Vagina (tissue), 2 donors: ENCODE results near the gene HNRNPA2B1. TPM values are rescaled to one million over a fixed set of nuclear protein-coding genes. Genes with fewer than 3 reads are reported as not detected.

Experiments used
- DNase-seq, 2 donors: peaks; one replicate each; pipeline ENCODE4 v3.0.0-alpha.2; 2017; ENCODE audit errors: extremely low spot score in 2 of 2
- H3K27ac ChIP-seq: fragments of 200-600 bp; sonication (generic); one replicate; pipeline ENCODE4 v1.5.1; 2019
- H3K27me3 ChIP-seq: fragments of 200-600 bp; sonication (generic); one replicate; pipeline ENCODE4 v1.5.1; 2019
- H3K36me3 ChIP-seq, 2 donors: fragments of 200-600 bp; sonication (generic); one replicate each; pipeline ENCODE4 v1.5.1; 2017 to 2019
- H3K4me1 ChIP-seq: fragments of 200-600 bp; sonication (generic); one replicate; pipeline ENCODE4 v1.5.1; 2019
- H3K4me3 ChIP-seq, 2 donors: fragments of 200-600 bp; sonication (generic); 1 replicate in 1 of 2; 2 replicates in 1 of 2; pipeline ENCODE4 v1.5.1; 2016 to 2019
- H3K9me3 ChIP-seq: fragments of 200-600 bp; sonication (generic); one replicate; pipeline ENCODE4 v1.5.1; 2019
- CTCF ChIP-seq, 3 experiments: fragments of 450-650 bp in 2 of 3; fragments of 200-600 bp in 1 of 3; sonication (generic) in 1 of 3; IDR thresholded peaks; one replicate each; pipeline ENCODE4 v1.5.1; 2017 to 2019; ENCODE audit warnings: antibody characterized with exemption in 3 of 3, mild to moderate bottlenecking in 2 of 3, moderate library complexity in 2 of 3
- POLR2A ChIP-seq, 2 donors: fragments of 450-650 bp; IDR thresholded peaks; one replicate each; pipeline ENCODE4 v1.6.1; 2017; ENCODE audit warnings: antibody characterized with exemption in 2 of 2, mild to moderate bottlenecking in 2 of 2, moderate library complexity in 2 of 2
- POLR2AphosphoS5 ChIP-seq, 2 donors: sonication (generic); formaldehyde crosslinking; IDR thresholded peaks; one replicate each; pipeline ENCODE4 v1.9.0; 2017; ENCODE audit warnings: antibody characterized with exemption in 2 of 2, mild to moderate bottlenecking in 2 of 2, low read depth in 1 of 2; ENCODE audit not compliant: insufficient read depth in 1 of 2
- intact Hi-C: fragments of 100-400 bp; cut with DNase I; formaldehyde crosslinking; loops from one replicate; pipeline ENCODE4 v1.15.1; 2023
- total RNA-seq: library from RNA; depleted of rRNA; stranded (reverse); fragments of >200 nt; gene quantifications from one replicate; pipeline ENCODE4 v1.2.3, GENCODE V29; 2016

HNRNPA2B1 gene
- total RNA-seq, 1 donor from 2014 or later: 222 TPM

GRCh38 chr7:26171601-26172000 lies 28.9 kb downstream of the HNRNPA2B1 start:
- no peaks in the 10 kb centered on the region for H3K4me1 ChIP-seq
- intact Hi-C loops: no loop called here
- no peak overlapping the region for H3K4me3 ChIP-seq
- no peaks in the 10 kb centered on the region for H3K27me3 ChIP-seq
- DNase-seq: no peak
- H3K9me3 ChIP-seq: no peaks in the 10 kb centered on the region
- H3K36me3 ChIP-seq: no peaks in the 10 kb centered on the region
- no peak overlapping the region for H3K27ac ChIP-seq
- TF ChIP-seq POLR2AphosphoS5 (IDR thresholded peaks at IDR 0.05; ENCODE audit: insufficient read depth in 1 of 2, low read depth in 1 of 2) (no peak), CTCF (IDR thresholded peaks at IDR 0.05) (no peak), POLR2A (IDR thresholded peaks at IDR 0.05) (no peak)

- TF ChIP-seq CTCF (IDR thresholded peaks at IDR 0.05) (no peak), POLR2A (IDR thresholded peaks at IDR 0.05) (no peak), POLR2AphosphoS5 (IDR thresholded peaks at IDR 0.05; ENCODE audit: insufficient read depth in 1 of 2, low read depth in 1 of 2) (no peak)
- Histone ChIP-seq H3K27ac (no peak overlapping the region), H3K36me3 (no peaks in the 10 kb centered on the region), H3K4me3 (no peak overlapping the region), H3K9me3 (no peaks in the 10 kb centered on the region), H3K27me3 (no peaks in the 10 kb centered on the region), H3K4me1 (no peaks in the 10 kb centered on the region)
- no peak for DNase-seq
- intact Hi-C loops: no loop called here
These were observed 29.9 kb downstream of the HNRNPA2B1 start for GRCh38 chr7:26170663-26171062.

- DNase-seq: no peak
- TF ChIP-seq CTCF (IDR thresholded peaks at IDR 0.05) (no peak), POLR2AphosphoS5 (IDR thresholded peaks at IDR 0.05; ENCODE audit: insufficient read depth in 1 of 2, low read depth in 1 of 2) (no peak), POLR2A (IDR thresholded peaks at IDR 0.05) (no peak)
- Histone ChIP-seq H3K4me3 (no peak overlapping the region), H3K9me3 (no peaks in the 10 kb centered on the region), H3K4me1 (no peaks in the 10 kb centered on the region), H3K27me3 (no peaks in the 10 kb centered on the region), H3K27ac (no peak overlapping the region), H3K36me3 (no peaks in the 10 kb centered on the region)
- intact Hi-C loops: no loop called here
These were observed 31.3 kb downstream of the HNRNPA2B1 start for GRCh38 chr7:26169271-26169670.

- Histone ChIP-seq H3K27me3 (no peaks in the 10 kb centered on the region), H3K4me3 (no peak overlapping the region), H3K36me3 (no peaks in the 10 kb centered on the region), H3K4me1 (no peaks in the 10 kb centered on the region), H3K27ac (no peak overlapping the region), H3K9me3 (no peaks in the 10 kb centered on the region)
- no peak for DNase-seq
- intact Hi-C loops: no loop called here
- TF ChIP-seq POLR2AphosphoS5 (IDR thresholded peaks at IDR 0.05; ENCODE audit: insufficient read depth in 1 of 2, low read depth in 1 of 2): no peak
- no peak for TF ChIP-seq POLR2A (IDR thresholded peaks at IDR 0.05)
- no peak for TF ChIP-seq CTCF (IDR thresholded peaks at IDR 0.05)
These were observed 32.0 kb downstream of the HNRNPA2B1 start for GRCh38 chr7:26168458-26169023.

- TF ChIP-seq POLR2A (IDR thresholded peaks at IDR 0.05) (no peak), CTCF (IDR thresholded peaks at IDR 0.05) (no peak), POLR2AphosphoS5 (IDR thresholded peaks at IDR 0.05; ENCODE audit: insufficient read depth in 1 of 2, low read depth in 1 of 2) (no peak)
- H3K36me3 ChIP-seq: no peaks in the 10 kb centered on the region
- H3K9me3 ChIP-seq: no peaks in the 10 kb centered on the region
- no peak overlapping the region for H3K27ac ChIP-seq
- intact Hi-C loops: no loop called here
- H3K4me3 ChIP-seq: no peak overlapping the region
- H3K27me3 ChIP-seq: no peaks in the 10 kb centered on the region
- no peak for DNase-seq
- H3K4me1 ChIP-seq: no peaks in the 10 kb centered on the region
These were observed 33.1 kb downstream of the HNRNPA2B1 start for GRCh38 chr7:26167303-26167934.
